Measurements from ENCODE around the gene A2M.

A2M gene

DNA sequence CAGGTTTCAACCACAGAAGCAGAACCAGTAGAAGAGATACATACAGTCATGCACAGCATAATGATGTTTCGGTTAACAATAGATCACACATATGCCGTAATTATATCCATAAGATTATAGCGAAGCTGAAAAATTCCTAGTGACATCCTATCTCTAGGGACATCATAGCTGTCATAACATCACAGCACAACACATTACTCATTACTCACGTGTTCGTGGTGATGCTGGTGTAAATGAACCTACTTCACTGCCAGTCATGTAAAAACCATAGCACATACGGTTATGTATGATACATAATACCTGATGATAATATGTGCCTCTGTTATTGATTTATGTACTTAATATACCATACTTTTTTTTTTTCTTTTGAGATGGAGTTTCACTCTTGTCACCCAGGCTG is 81.6 kb downstream of the A2M start:
- H3K9me3 ChIP-seq (ENCODE audit: control insufficient read depth, insufficient read depth, low read length): no peaks in the 10 kb centered on the region
- H3K4me1 ChIP-seq (ENCODE audit: insufficient read depth, low read length): peaks cover 3% of the 10 kb centered on the region; the same call in 1 of the 2 replicates
- H3K36me3 ChIP-seq (ENCODE audit: insufficient read depth, low read length): no peaks in the 10 kb centered on the region
- H3K9ac ChIP-seq (ENCODE audit: low read depth, low read length): no peak overlapping the region

GRCh38 chr12:9033265-9033887 is 82.3 kb downstream of the A2M start:
- Histone ChIP-seq H3K36me3 (ENCODE audit: insufficient read depth, low read length) (no peaks in the 10 kb centered on the region), H3K9ac (ENCODE audit: low read depth, low read length) (no peak overlapping the region), H3K4me1 (ENCODE audit: insufficient read depth, low read length) (peaks cover 3% of the 10 kb centered on the region; the same call in 1 of the 2 replicates), H3K9me3 (ENCODE audit: control insufficient read depth, insufficient read depth, low read length) (no peaks in the 10 kb centered on the region)

- Histone ChIP-seq H3K9ac (ENCODE audit: low read depth, low read length) (no peak overlapping the region), H3K9me3 (ENCODE audit: control insufficient read depth, insufficient read depth, low read length) (no peaks in the 10 kb centered on the region), H3K36me3 (ENCODE audit: insufficient read depth, low read length) (no peaks in the 10 kb centered on the region), H3K4me1 (ENCODE audit: insufficient read depth, low read length) (peaks cover 3% of the 10 kb centered on the region; the same call in 1 of the 2 replicates)
These were observed 83.3 kb downstream of the A2M start for GRCh38 chr12:9032202-9032964.

- Histone ChIP-seq H3K4me1 (ENCODE audit: insufficient read depth, low read length) (peaks cover 3% of the 10 kb centered on the region; the same call in 1 of the 2 replicates), H3K36me3 (ENCODE audit: insufficient read depth, low read length) (no peaks in the 10 kb centered on the region), H3K9ac (ENCODE audit: low read depth, low read length) (no peak overlapping the region), H3K9me3 (ENCODE audit: control insufficient read depth, insufficient read depth, low read length) (no peaks in the 10 kb centered on the region)
These were observed 84.9 kb downstream of the A2M start for GRCh38 chr12:9030776-9031175.

DNA sequence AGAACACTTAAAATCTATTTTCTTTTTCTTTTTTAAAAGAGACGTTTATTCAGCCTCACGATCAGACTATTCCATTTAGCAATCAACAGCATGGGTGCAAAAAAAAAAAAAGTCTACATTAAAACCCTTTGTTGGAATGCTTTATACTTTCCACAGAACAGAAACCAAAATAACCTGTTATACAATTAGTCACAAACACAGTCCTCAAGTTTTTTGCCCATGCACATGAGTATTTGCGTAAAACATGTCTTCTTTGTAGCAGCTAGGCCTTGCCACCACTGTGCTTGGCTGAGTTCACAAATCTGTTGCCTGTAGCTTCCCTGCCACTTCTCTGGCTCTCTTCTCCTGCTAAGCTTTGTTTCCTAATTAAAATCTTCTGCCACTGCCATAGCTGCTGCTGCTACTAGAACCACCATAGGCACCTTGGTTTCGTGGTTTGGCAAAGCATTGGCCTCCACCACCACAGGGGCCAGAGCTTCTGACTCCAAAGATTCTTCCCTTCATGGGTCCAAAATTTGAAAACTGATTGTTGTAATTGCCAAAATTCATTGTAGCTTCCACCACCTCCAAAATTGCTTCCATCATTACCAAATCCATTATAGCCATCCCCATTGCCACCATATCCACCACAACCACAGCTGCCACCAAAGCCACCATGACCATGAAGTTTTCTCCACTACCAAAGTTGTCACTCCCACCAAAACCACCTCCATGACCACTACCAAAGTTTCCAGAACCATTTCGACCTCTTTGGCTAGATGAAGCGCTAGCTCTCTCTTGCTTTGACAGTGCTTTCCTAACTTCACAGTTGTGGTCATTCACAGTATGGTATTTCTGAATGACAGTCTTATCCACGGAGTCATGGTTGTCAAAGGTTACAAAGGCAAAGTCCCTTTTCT is 88.3 kb downstream of the A2M start:
- peaks cover 3% of the 10 kb centered on the region; the same call in 1 of the 2 replicates for H3K4me1 ChIP-seq (ENCODE audit: insufficient read depth, low read length)
- H3K36me3 ChIP-seq (ENCODE audit: insufficient read depth, low read length): no peaks in the 10 kb centered on the region
- no peak overlapping the region for H3K9ac ChIP-seq (ENCODE audit: low read depth, low read length)
- no peaks in the 10 kb centered on the region for H3K9me3 ChIP-seq (ENCODE audit: control insufficient read depth, insufficient read depth, low read length)

DNA sequence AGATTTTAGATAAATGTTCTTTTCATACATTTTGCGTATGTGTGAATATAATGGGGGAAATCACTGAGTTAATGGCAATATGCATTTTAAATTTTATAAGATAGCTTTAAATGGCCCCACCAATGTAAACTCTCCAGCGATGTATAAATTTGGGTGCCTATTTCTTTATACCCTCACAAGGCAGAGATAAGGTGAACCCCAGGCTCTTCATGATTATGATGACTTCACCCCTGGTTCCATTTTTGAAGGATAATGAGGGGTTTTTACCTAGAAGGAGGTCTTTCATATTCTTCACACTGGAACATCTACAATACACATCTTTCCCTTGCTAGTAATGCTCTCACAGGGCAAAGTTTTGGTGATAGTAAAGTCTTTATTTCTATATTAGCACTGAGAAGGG is 91.2 kb downstream of the A2M start:
- H3K36me3 ChIP-seq (ENCODE audit: insufficient read depth, low read length): no peaks in the 10 kb centered on the region

GRCh38 chr12:9022592-9022991 is 93.1 kb downstream of the A2M start:
- Histone ChIP-seq H3K36me3 (ENCODE audit: insufficient read depth, low read length) (no peaks in the 10 kb centered on the region), H3K9ac (ENCODE audit: low read depth, low read length) (no peak overlapping the region), H3K4me1 (ENCODE audit: insufficient read depth, low read length) (no peaks in the 10 kb centered on the region), H3K9me3 (ENCODE audit: control insufficient read depth, insufficient read depth, low read length) (no peaks in the 10 kb centered on the region)

More for the DNA sequence above, 91.2 kb downstream of the A2M start:
- Histone ChIP-seq H3K9ac (ENCODE audit: low read depth, low read length) (no peak overlapping the region), H3K4me1 (ENCODE audit: insufficient read depth, low read length) (no peaks in the 10 kb centered on the region), H3K9me3 (ENCODE audit: control insufficient read depth, insufficient read depth, low read length) (no peaks in the 10 kb centered on the region)
